Loucy (cell line): Measurements from ENCODE around the gene KLF3.
"Not testable (repeated sequence)": the region's sequence is repeated elsewhere in the genome, so short reads cannot be mapped to it uniquely, and the experiment has no call there.

Experiments used
- H2AFZ ChIP-seq: fragments of 200-600 bp; sonication (generic); 2 replicates; pipeline ENCODE4 v1.6.0; 2016; ENCODE audit warnings: antibody characterized with exemption, mild to moderate bottlenecking, low read length, moderate library complexity
- H3F3A ChIP-seq: fragments of 200-600 bp; 2 replicates; pipeline ENCODE4 v1.6.0; 2016; ENCODE audit warnings: antibody characterized with exemption, low read depth, mild to moderate bottlenecking
- H3K27me3 ChIP-seq: fragments of 200-600 bp; sonication (generic); 2 replicates; pipeline ENCODE4 v1.6.1; 2014; ENCODE audit warnings: low read length, mild to moderate bottlenecking; ENCODE audit not compliant: insufficient read depth, poor library complexity, severe bottlenecking
- H3K36me3 ChIP-seq: fragments of 200-600 bp; sonication (generic); 2 replicates; pipeline ENCODE4 v1.6.1; 2016; ENCODE audit warnings: low read length; ENCODE audit not compliant: insufficient read depth
- H3K4me1 ChIP-seq: fragments of 200-600 bp; sonication (generic); 2 replicates; pipeline ENCODE4 v1.5.1; 2014; ENCODE audit warnings: low read length, mild to moderate bottlenecking; ENCODE audit not compliant: insufficient read depth, poor library complexity, severe bottlenecking
- H3K4me2 ChIP-seq: fragments of 200-600 bp; sonication (generic); 2 replicates; pipeline ENCODE4 v1.6.0; 2014; ENCODE audit warnings: antibody characterized with exemption, low read length, low read depth, mild to moderate bottlenecking; ENCODE audit not compliant: poor library complexity, severe bottlenecking
- H3K4me3 ChIP-seq: fragments of 200-600 bp; sonication (generic); 2 replicates; pipeline ENCODE4 v1.5.1; 2014; ENCODE audit warnings: low read length, mild to moderate bottlenecking, mixed read lengths; ENCODE audit not compliant: poor library complexity, severe bottlenecking
- H3K79me2 ChIP-seq: fragments of 200-600 bp; sonication (generic); 2 replicates; pipeline ENCODE4 v1.6.1; 2014; ENCODE audit warnings: low read length; ENCODE audit not compliant: insufficient read depth
- H3K9ac ChIP-seq: fragments of 200-600 bp; sonication (generic); 2 replicates; pipeline ENCODE4 v1.6.0; 2014; ENCODE audit warnings: mild to moderate bottlenecking, low read depth, low read length, moderate library complexity; ENCODE audit not compliant: poor library complexity, severe bottlenecking
- H3K9me2 ChIP-seq: fragments of 200-600 bp; sonication (generic); replicated peaks from 2 replicates; pipeline ENCODE4 v1.6.1; 2016; ENCODE audit warnings: low read depth, low read length, mixed read lengths
- H3K9me3 ChIP-seq: fragments of 200-600 bp; sonication (generic); 2 replicates; pipeline ENCODE4 v1.6.1; 2014; ENCODE audit warnings: mild to moderate bottlenecking, antibody characterized with exemption, low read length, low read depth; ENCODE audit not compliant: insufficient read depth
- H4K20me1 ChIP-seq: fragments of 200-600 bp; sonication (generic); 2 replicates; pipeline ENCODE4 v1.6.0; 2014; ENCODE audit warnings: antibody characterized with exemption, low read length, mild to moderate bottlenecking; ENCODE audit not compliant: insufficient read depth, poor library complexity, severe bottlenecking
- EZH2phosphoT487 ChIP-seq: fragments of 200-600 bp; IDR thresholded peaks from 2 replicates; pipeline ENCODE4 v1.6.1; 2018; ENCODE audit warnings: antibody characterized with exemption, mild to moderate bottlenecking, moderate library complexity, borderline replicate concordance
- TF ChIP-seq, protein P1 (sequence below): fragments of 200-600 bp; sonication (generic); conservative IDR thresholded peaks from 2 replicates; pipeline ENCODE4 v1.5.1; 2014; ENCODE audit warnings: mild to moderate bottlenecking, antibody characterized with exemption, low read length

Gene KLF3

DNA sequence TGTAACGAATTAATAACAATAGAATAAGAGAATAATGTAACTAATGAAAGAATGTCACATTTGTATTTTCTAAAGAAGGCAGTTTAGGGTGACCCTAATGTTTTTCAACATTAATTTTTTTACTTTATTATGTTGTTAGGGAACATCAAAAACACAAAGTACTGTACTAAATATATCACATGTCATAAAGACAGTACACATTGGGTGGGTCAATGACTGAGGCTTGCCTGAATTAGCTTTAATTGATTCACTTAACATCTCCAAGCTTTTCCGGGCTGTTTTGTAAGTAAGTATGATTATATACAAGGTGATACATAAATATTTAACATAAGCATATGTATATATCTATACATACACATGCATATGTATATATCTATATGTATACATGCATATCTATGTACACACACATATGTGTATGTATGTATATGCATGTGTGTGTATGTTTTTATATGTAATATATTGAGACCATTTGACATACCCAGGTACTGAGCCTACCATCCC, 43.4 kb upstream of the KLF3 start:
- TF ChIP-seq, protein P1, sequence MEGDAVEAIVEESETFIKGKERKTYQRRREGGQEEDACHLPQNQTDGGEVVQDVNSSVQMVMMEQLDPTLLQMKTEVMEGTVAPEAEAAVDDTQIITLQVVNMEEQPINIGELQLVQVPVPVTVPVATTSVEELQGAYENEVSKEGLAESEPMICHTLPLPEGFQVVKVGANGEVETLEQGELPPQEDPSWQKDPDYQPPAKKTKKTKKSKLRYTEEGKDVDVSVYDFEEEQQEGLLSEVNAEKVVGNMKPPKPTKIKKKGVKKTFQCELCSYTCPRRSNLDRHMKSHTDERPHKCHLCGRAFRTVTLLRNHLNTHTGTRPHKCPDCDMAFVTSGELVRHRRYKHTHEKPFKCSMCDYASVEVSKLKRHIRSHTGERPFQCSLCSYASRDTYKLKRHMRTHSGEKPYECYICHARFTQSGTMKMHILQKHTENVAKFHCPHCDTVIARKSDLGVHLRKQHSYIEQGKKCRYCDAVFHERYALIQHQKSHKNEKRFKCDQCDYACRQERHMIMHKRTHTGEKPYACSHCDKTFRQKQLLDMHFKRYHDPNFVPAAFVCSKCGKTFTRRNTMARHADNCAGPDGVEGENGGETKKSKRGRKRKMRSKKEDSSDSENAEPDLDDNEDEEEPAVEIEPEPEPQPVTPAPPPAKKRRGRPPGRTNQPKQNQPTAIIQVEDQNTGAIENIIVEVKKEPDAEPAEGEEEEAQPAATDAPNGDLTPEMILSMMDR, result no peak
- no peak for TF ChIP-seq EZH2phosphoT487
- no peaks in the 10 kb centered on the region for H4K20me1 ChIP-seq
- no peak overlapping the region for H3K4me3 ChIP-seq
- no peak overlapping the region for H3K4me2 ChIP-seq
- H3F3A ChIP-seq, result no peaks in the 10 kb centered on the region
- no peak overlapping the region for H3K9ac ChIP-seq
- H2AFZ ChIP-seq, result no peak overlapping the region
- no peaks in the 10 kb centered on the region for H3K4me1 ChIP-seq
- H3K79me2 ChIP-seq, result no peaks in the 10 kb centered on the region
- no peaks in the 10 kb centered on the region for H3K9me2 ChIP-seq
- no peaks in the 10 kb centered on the region for H3K36me3 ChIP-seq
- no peaks in the 10 kb centered on the region for H3K9me3 ChIP-seq
- H3K27me3 ChIP-seq, result no peaks in the 10 kb centered on the region

DNA sequence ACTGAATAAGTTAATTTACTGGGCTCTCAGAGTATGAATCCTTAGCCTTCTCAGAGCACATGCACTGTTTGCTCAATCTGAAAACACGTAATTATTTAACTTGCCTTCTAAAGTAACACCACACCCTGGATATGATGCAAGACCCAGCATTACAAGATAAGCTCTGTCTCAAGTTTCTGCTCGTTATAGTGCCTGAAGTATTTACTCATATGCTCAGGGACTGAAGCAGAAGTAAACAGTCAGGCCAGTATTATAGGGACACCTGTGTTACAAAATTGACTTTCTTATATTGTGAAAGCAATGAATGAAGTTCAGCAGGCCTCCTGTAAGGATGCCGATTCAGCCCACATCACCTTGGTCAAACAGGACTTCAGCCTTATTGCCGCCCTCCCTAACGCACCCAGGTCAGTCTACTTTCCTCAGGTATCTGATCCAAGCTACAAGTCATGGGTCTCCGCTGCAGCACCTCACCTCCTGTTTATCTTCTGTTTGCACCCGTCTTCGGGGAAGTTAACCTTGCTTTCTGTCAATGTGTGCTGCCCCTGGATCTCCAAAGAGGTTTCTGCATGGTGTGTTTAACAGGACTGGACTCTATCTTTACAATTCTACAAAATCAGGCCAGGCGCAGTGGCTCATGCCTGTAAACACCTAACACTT, 42.8 kb upstream of the KLF3 start:
- H3K4me2 ChIP-seq, result no peak overlapping the region
- no peaks in the 10 kb centered on the region for H3K9me3 ChIP-seq
- no peaks in the 10 kb centered on the region for H3K79me2 ChIP-seq
- no peak for TF ChIP-seq EZH2phosphoT487
- TF ChIP-seq, protein P1, result no peak
- no peaks in the 10 kb centered on the region for H4K20me1 ChIP-seq
- no peaks in the 10 kb centered on the region for H3K27me3 ChIP-seq
- H3K9me2 ChIP-seq, result no peaks in the 10 kb centered on the region
- H3F3A ChIP-seq, result no peaks in the 10 kb centered on the region
- H3K36me3 ChIP-seq, result no peaks in the 10 kb centered on the region
- no peak overlapping the region for H3K4me3 ChIP-seq
- no peak overlapping the region for H2AFZ ChIP-seq
- no peaks in the 10 kb centered on the region for H3K4me1 ChIP-seq
- H3K9ac ChIP-seq, result no peak overlapping the region

DNA sequence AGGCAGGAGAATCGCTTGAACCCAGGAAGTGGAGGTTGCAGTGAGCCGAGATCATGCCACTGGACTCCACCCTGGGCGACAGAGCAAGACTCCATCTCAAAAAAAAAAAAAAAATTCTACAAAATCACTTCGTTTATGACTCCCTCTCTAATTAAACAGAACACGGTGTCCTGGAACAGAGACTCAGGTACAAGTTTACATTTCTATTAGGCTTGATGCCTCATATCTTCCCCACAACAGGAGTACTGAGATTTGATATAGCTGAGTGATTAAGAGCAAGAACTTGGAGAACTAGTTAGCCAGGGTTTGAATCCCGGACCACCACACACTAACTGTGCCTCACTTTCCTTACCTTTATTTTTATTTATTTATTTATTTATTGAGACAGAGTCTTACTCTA, 42.2 kb upstream of the KLF3 start:
- Histone ChIP-seq H3K4me3 (no peak overlapping the region), H3F3A (no peaks in the 10 kb centered on the region), H3K9me3 (no peaks in the 10 kb centered on the region), H3K9ac (no peak overlapping the region), H4K20me1 (no peaks in the 10 kb centered on the region), H3K9me2 (no peaks in the 10 kb centered on the region), H3K27me3 (no peaks in the 10 kb centered on the region), H3K4me1 (no peaks in the 10 kb centered on the region), H3K4me2 (no peak overlapping the region), H3K36me3 (no peaks in the 10 kb centered on the region), H3K79me2 (no peaks in the 10 kb centered on the region), H2AFZ (no peak overlapping the region)
- TF ChIP-seq, protein P1, result no peak
- no peak for TF ChIP-seq EZH2phosphoT487

DNA sequence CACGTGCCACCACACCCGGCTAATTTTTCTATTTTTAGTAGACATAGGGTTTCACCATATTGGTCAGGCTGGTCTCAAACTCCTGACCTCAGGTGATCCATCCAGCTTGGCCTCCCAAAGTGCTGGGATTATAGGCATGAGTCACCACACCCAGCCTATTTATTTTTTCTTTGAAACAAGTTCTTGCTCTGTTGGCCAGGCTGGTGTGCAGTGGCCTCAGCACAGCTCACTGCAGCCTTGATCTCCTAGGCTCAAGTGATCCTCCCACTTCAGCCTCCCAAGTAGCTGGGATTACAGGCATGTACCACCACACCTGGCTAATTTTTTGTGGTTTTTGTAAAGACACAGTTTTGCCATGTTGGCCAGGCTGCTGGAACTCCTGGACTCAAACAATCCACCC, 41.7 kb upstream of the KLF3 start:
- not testable (repeated sequence) for H2AFZ ChIP-seq, H3K4me1 ChIP-seq, H4K20me1 ChIP-seq, H3K4me2 ChIP-seq, H3K9me2 ChIP-seq, H3K4me3 ChIP-seq, H3K9ac ChIP-seq, H3K79me2 ChIP-seq, H3K36me3 ChIP-seq, H3K9me3 ChIP-seq, H3K27me3 ChIP-seq, H3F3A ChIP-seq
